GM18507 (cell line): ENCODE measurements around the gene RBFOX1.

Experiments used
- DNase-seq: peaks from one replicate; pipeline ENCODE4 v3.0.0; 2011; ENCODE audit warnings: low read depth; ENCODE audit not compliant: insufficient read length; ENCODE audit errors: extremely low spot score
- FAIRE-seq: peaks from 2 replicates; lab custom pipeline; 2011; peaks lifted over from hg19 to GRCh38; lab: Jason Lieb, UNC

The RBFOX1 gene

GRCh38 chr16:7624871-7625766 is 292.5 kb downstream of the RBFOX1 start:
- DNase-seq = no peak
- FAIRE-seq = no peak

GRCh38 chr16:7628981-7629380 is 296.3 kb downstream of the RBFOX1 start:
- FAIRE-seq (no peak), DNase-seq (no peak)

GRCh38 chr16:7629571-7629970 is 296.9 kb downstream of the RBFOX1 start:
- no peak for DNase-seq

GRCh38 chr16:7637446-7637845 is 304.8 kb downstream of the RBFOX1 start:
- DNase-seq (no peak), FAIRE-seq (no peak)

More at GRCh38 chr16:7629571-7629970, 296.9 kb downstream of the RBFOX1 start:
- FAIRE-seq = no peak

- DNase-seq = no peak
- no peak for FAIRE-seq
Measured at GRCh38 chr16:7638306-7638705, 305.7 kb downstream of the RBFOX1 start.

GRCh38 chr16:7640334-7640733 is 307.7 kb downstream of the RBFOX1 start:
- DNase-seq (no peak), FAIRE-seq (no peak)

GRCh38 chr16:7644176-7644575 is 311.5 kb downstream of the RBFOX1 start:
- FAIRE-seq (no peak), DNase-seq (no peak)

GRCh38 chr16:7644811-7645210 is 312.2 kb downstream of the RBFOX1 start:
- DNase-seq = no peak
- no peak for FAIRE-seq

GRCh38 chr16:7646821-7647500 is 314.3 kb downstream of the RBFOX1 start:
- DNase-seq = no peak

GRCh38 chr16:7650431-7650830 is 317.8 kb downstream of the RBFOX1 start:
- no peak for FAIRE-seq

More at GRCh38 chr16:7646821-7647500, 314.3 kb downstream of the RBFOX1 start:
- FAIRE-seq = no peak

GRCh38 chr16:7651803-7652570 is 319.3 kb downstream of the RBFOX1 start:
- no peak for FAIRE-seq
- no peak for DNase-seq

More at GRCh38 chr16:7650431-7650830, 317.8 kb downstream of the RBFOX1 start:
- DNase-seq = no peak

GRCh38 chr16:7653746-7654461 is 321.3 kb downstream of the RBFOX1 start:
- DNase-seq (no peak), FAIRE-seq (no peak)

- DNase-seq (no peak), FAIRE-seq (no peak)
Measured at GRCh38 chr16:7675628-7676027, 343.0 kb downstream of the RBFOX1 start.

- DNase-seq = no peak
- no peak for FAIRE-seq
Measured at GRCh38 chr16:7680296-7680695, 347.7 kb downstream of the RBFOX1 start.

GRCh38 chr16:7688811-7689210 is 356.2 kb downstream of the RBFOX1 start:
- DNase-seq = no peak
- no peak for FAIRE-seq

- FAIRE-seq = no peak
- no peak for DNase-seq
Measured at GRCh38 chr16:7689234-7689633, 356.6 kb downstream of the RBFOX1 start.

GRCh38 chr16:7691533-7691932 is 358.9 kb downstream of the RBFOX1 start:
- DNase-seq (no peak), FAIRE-seq (no peak)

GRCh38 chr16:7703672-7704071 is 371.0 kb downstream of the RBFOX1 start:
- FAIRE-seq = no peak
- DNase-seq = no peak

GRCh38 chr16:7705885-7706284 is 373.2 kb downstream of the RBFOX1 start:
- DNase-seq (no peak), FAIRE-seq (no peak)
